ENCODE data around the gene KIF26A. TPM values are rescaled to one million over a fixed set of nuclear protein-coding genes. Genes with fewer than 3 reads are reported as not detected.

Gene KIF26A
- total RNA-seq, 1 experiment from 2014 or later, result 5.5 TPM

GRCh38 chr14:104125011-104125410 is 13.4 kb upstream of the KIF26A start:
- POLR2A ChIA-PET, result no interaction called here
- Histone ChIP-seq H3K4me1 (no peaks in the 10 kb centered on the region), H3K4me3 (ENCODE audit: low read depth, low read length) (no peak overlapping the region), H3K9me3 (peaks cover 25% of the 10 kb centered on the region), H3K27me3 (replicated peaks; ENCODE audit: control insufficient read depth, insufficient read depth, low read length) (no peaks in the 10 kb centered on the region), H3K36me3 (ENCODE audit: control insufficient read depth, insufficient read depth, low read length) (no peaks in the 10 kb centered on the region)
- intact Hi-C loops (cut with micrococcal nuclease; ENCODE audit: unreplicated experiment), result no loop called here
- H3K4me3 Mint-ChIP-seq (ENCODE audit: unreplicated experiment), result no peak overlapping the region
- DNase-seq, result no peak
- CTCF ChIA-PET, result no interaction called here
- no peaks in the 10 kb centered on the region for H3K36me3 Mint-ChIP-seq (ENCODE audit: insufficient read depth, unreplicated experiment)
- no peaks in the 10 kb centered on the region for H3K4me1 Mint-ChIP-seq (ENCODE audit: low read depth, unreplicated experiment)
- H3K27me3 Mint-ChIP-seq (ENCODE audit: insufficient read depth, unreplicated experiment), result peaks cover 3% of the 10 kb centered on the region
- no peak for TF ChIP-seq CTCF (IDR thresholded peaks at IDR 0.05; ENCODE audit: insufficient read depth in 1 of 2, low read depth in 1 of 2, low read length in 1 of 2, severe bottlenecking in 1 of 2, unreplicated experiment in 1 of 2)
- H3K27ac Mint-ChIP-seq (ENCODE audit: unreplicated experiment), result no peak overlapping the region
- BruUV-seq (replicated peaks), result no TSS peak
- peaks cover 67% of the 10 kb centered on the region for H3K9me3 Mint-ChIP-seq (ENCODE audit: unreplicated experiment)

GRCh38 chr14:104126753-104127152 is 11.6 kb upstream of the KIF26A start:
- Histone ChIP-seq H3K36me3 (ENCODE audit: control insufficient read depth, insufficient read depth, low read length) (no peaks in the 10 kb centered on the region), H3K27me3 (replicated peaks; ENCODE audit: control insufficient read depth, insufficient read depth, low read length) (no peaks in the 10 kb centered on the region; the same call in 1 of the 2 replicates), H3K4me3 (ENCODE audit: low read depth, low read length) (no peak overlapping the region), H3K9me3 (peaks cover 31% of the 10 kb centered on the region), H3K4me1 (no peaks in the 10 kb centered on the region)
- BruUV-seq (replicated peaks), result no TSS peak
- Mint-ChIP-seq H3K9me3 (ENCODE audit: unreplicated experiment) (peaks cover 70% of the 10 kb centered on the region), H3K4me1 (ENCODE audit: low read depth, unreplicated experiment) (no peaks in the 10 kb centered on the region), H3K4me3 (ENCODE audit: unreplicated experiment) (no peak overlapping the region), H3K36me3 (ENCODE audit: insufficient read depth, unreplicated experiment) (no peaks in the 10 kb centered on the region), H3K27me3 (ENCODE audit: insufficient read depth, unreplicated experiment) (peaks cover 5% of the 10 kb centered on the region), H3K27ac (ENCODE audit: unreplicated experiment) (no peak overlapping the region)
- CTCF ChIA-PET, result no interaction called here
- POLR2A ChIA-PET, result no interaction called here
- DNase-seq, result no peak
- intact Hi-C loops (cut with micrococcal nuclease; ENCODE audit: unreplicated experiment), result no loop called here
- TF ChIP-seq CTCF (IDR thresholded peaks at IDR 0.05; ENCODE audit: insufficient read depth in 1 of 2, low read depth in 1 of 2, low read length in 1 of 2, severe bottlenecking in 1 of 2, unreplicated experiment in 1 of 2), result no peak

GRCh38 chr14:104128981-104129380 is 9.4 kb upstream of the KIF26A start:
- no peaks in the 10 kb centered on the region for H3K4me1 Mint-ChIP-seq (ENCODE audit: low read depth, unreplicated experiment)
- ChIA-PET CTCF (interaction anchor here (1.8 kb wide), 1 partner anchor 51 kb away, joined by 7 read pairs; no protein-coding TSS in a partner anchor), POLR2A (no interaction called here)
- peaks cover 28% of the 10 kb centered on the region for H3K9me3 ChIP-seq
- H3K27me3 Mint-ChIP-seq (ENCODE audit: insufficient read depth, unreplicated experiment), result peaks cover 13% of the 10 kb centered on the region
- no peaks in the 10 kb centered on the region for H3K36me3 ChIP-seq (ENCODE audit: control insufficient read depth, insufficient read depth, low read length)
- peaks cover 55% of the 10 kb centered on the region for H3K9me3 Mint-ChIP-seq (ENCODE audit: unreplicated experiment)
- no peaks in the 10 kb centered on the region for H3K4me1 ChIP-seq
- DNase-seq, result no peak
- intact Hi-C loops (cut with micrococcal nuclease; ENCODE audit: unreplicated experiment), result no loop called here
- no peaks in the 10 kb centered on the region for H3K36me3 Mint-ChIP-seq (ENCODE audit: insufficient read depth, unreplicated experiment)
- no peak overlapping the region for H3K4me3 Mint-ChIP-seq (ENCODE audit: unreplicated experiment)
- no peak for TF ChIP-seq CTCF (IDR thresholded peaks at IDR 0.05; ENCODE audit: insufficient read depth in 1 of 2, low read depth in 1 of 2, low read length in 1 of 2, severe bottlenecking in 1 of 2, unreplicated experiment in 1 of 2)
- H3K27me3 ChIP-seq (replicated peaks; ENCODE audit: control insufficient read depth, insufficient read depth, low read length), result no peaks in the 10 kb centered on the region; the same call in 1 of the 2 replicates
- no peak overlapping the region for H3K4me3 ChIP-seq (ENCODE audit: low read depth, low read length)
- no TSS peak for BruUV-seq (replicated peaks)
- H3K27ac Mint-ChIP-seq (ENCODE audit: unreplicated experiment), result no peak overlapping the region
